ENCODE data around the gene FBXW2.

GRCh38 chr9:120734607-120735410, 58.4 kb downstream of the FBXW2 start:
- TF ChIP-seq CTCF (IDR thresholded peaks at IDR 0.05) (no peak), POLR2A (IDR thresholded peaks at IDR 0.05) (no peak)
